SK-N-SH (cell line): Measurements from ENCODE around the gene ESPNL. TPM values are rescaled to one million over a fixed set of nuclear protein-coding genes. Genes with fewer than 3 reads are reported as not detected.

Experiments
- CTCF ChIA-PET: fragments of 300-600, 350-600 bp; formaldehyde crosslinking; extraction: SDS; loops from one replicate; lab custom pipeline; 2021; lab: Yijun Ruan, JAX
- POLR2A ChIA-PET: fragments of 350-600 bp; sonication (Branson Sonifier 250); formaldehyde crosslinking; extraction: SDS; loops from one replicate; lab custom pipeline; 2020; ENCODE audit warnings: antibody characterized with exemption, inconsistent platforms; lab: Yijun Ruan, JAX
- DNase-seq: peaks from one replicate; pipeline ENCODE4 v3.0.0; 2012
- H2AFZ ChIP-seq: fragments of 200-600 bp; sonication (generic); 2 replicates; pipeline ENCODE4 v1.8.1; 2016; ENCODE audit warnings: antibody characterized with exemption, mild to moderate bottlenecking, low read depth
- H3F3A ChIP-seq: fragments of 200-600 bp; sonication (generic); replicated peaks from 2 replicates; pipeline ENCODE3; 2016; ENCODE audit warnings: antibody characterized with exemption, mild to moderate bottlenecking; ENCODE audit not compliant: insufficient read depth
- H3K27ac ChIP-seq, 2 experiments: fragments of 200-500 bp in 1 of 2; fragments of 200-600 bp in 1 of 2; sonication (Bioruptor generic) in 1 of 2; sonication (generic), shearing (Covaris generic) in 1 of 2; 2 replicates each; pipeline versions ENCODE4 v1.5.1 to v1.6.1; 2014 to 2016; ENCODE audit warnings: low read depth in 2 of 2, inconsistent platforms in 1 of 2, low read length in 1 of 2, mild to moderate bottlenecking in 1 of 2, mixed read lengths in 1 of 2
- H3K27me3 ChIP-seq: fragments of 200-600 bp; sonication (generic), shearing (Covaris generic); 2 replicates; pipeline ENCODE4 v1.6.1; 2016; ENCODE audit warnings: mixed run types; ENCODE audit not compliant: insufficient read depth
- H3K36me3 ChIP-seq, 2 experiments: fragments of 200-500 bp in 1 of 2; fragments of 200-600 bp in 1 of 2; sonication (Bioruptor generic) in 1 of 2; sonication (generic) in 1 of 2; replicated peaks in 1 of 2; 2 replicates each; pipeline versions ENCODE3 to v1.5.1; 2014 to 2016; ENCODE audit warnings: low read length in 1 of 2, mild to moderate bottlenecking in 1 of 2; ENCODE audit not compliant: insufficient read depth in 2 of 2, control insufficient read depth in 1 of 2
- H3K4me1 ChIP-seq, 2 experiments: fragments of 200-500 bp in 1 of 2; fragments of 200-600 bp in 1 of 2; sonication (Bioruptor generic) in 1 of 2; sonication (generic), shearing (Covaris generic) in 1 of 2; 2 replicates each; pipeline versions ENCODE4 v1.5.1 to v1.6.1; 2014 to 2016; ENCODE audit warnings: low read depth in 1 of 2, low read length in 1 of 2, mixed run types in 1 of 2; ENCODE audit not compliant: insufficient read depth in 2 of 2, control insufficient read depth in 1 of 2
- H3K4me2 ChIP-seq: fragments of 200-600 bp; sonication (generic), shearing (Covaris generic); 2 replicates; pipeline ENCODE4 v1.6.1; 2017; ENCODE audit warnings: mixed run types
- H3K4me3 ChIP-seq, 2 experiments: fragments of 200-500 bp in 1 of 2; fragments of 200-600 bp in 1 of 2; sonication (Bioruptor generic) in 1 of 2; sonication (generic), shearing (Covaris generic) in 1 of 2; 2 replicates each; pipeline versions ENCODE4 v1.5.1 to v1.8.1; 2014 to 2016; ENCODE audit warnings: low read depth in 2 of 2, inconsistent platforms in 1 of 2, low read length in 1 of 2, mild to moderate bottlenecking in 1 of 2, mixed read lengths in 1 of 2, moderate library complexity in 1 of 2
- H3K79me2 ChIP-seq: fragments of 200-600 bp; sonication (generic); 2 replicates; pipeline ENCODE4 v1.8.1; 2017; ENCODE audit warnings: mild to moderate bottlenecking; ENCODE audit not compliant: insufficient read depth
- H3K9ac ChIP-seq: fragments of 200-600 bp; sonication (generic); 2 replicates; pipeline ENCODE4 v1.6.1; 2017; ENCODE audit warnings: mixed run types
- H3K9me2 ChIP-seq: fragments of 200-600 bp; sonication (generic); 2 replicates; pipeline ENCODE4 v1.6.1; 2017; ENCODE audit warnings: mixed run types
- H3K9me3 ChIP-seq: fragments of 200-600 bp; sonication (generic); 2 replicates; pipeline ENCODE4 v1.6.1; 2017; ENCODE audit warnings: mixed run types, mild to moderate bottlenecking, moderate library complexity
- H4K20me1 ChIP-seq: fragments of 200-600 bp; sonication (generic); 2 replicates; pipeline ENCODE4 v1.6.1; 2017; ENCODE audit warnings: mild to moderate bottlenecking, mixed run types; ENCODE audit not compliant: insufficient read depth
- EP300 ChIP-seq, 2 experiments: IDR thresholded peaks; 2 replicates each; pipeline versions ENCODE4 v1.4.0 to v1.6.1; 2012; ENCODE audit warnings: borderline replicate concordance in 1 of 2, low read depth in 1 of 2, low read length in 1 of 2
- FOSL2 ChIP-seq: IDR thresholded peaks from 2 replicates; pipeline ENCODE4 v1.4.0; 2012; ENCODE audit warnings: low read depth, mild to moderate bottlenecking, moderate library complexity, borderline replicate concordance
- FOXM1 ChIP-seq: IDR thresholded peaks from 2 replicates; pipeline ENCODE4 v1.4.0; 2012; ENCODE audit warnings: low read depth, mild to moderate bottlenecking
- GABPA ChIP-seq: IDR thresholded peaks from 2 replicates; pipeline ENCODE4 v1.4.0; 2012; ENCODE audit warnings: low read depth, mild to moderate bottlenecking
- GATA2 ChIP-seq: sonication (generic); formaldehyde crosslinking; IDR thresholded peaks from 2 replicates; pipeline ENCODE4 v1.5.0; 2020; ENCODE audit warnings: mild to moderate bottlenecking, missing genetic modification reagents
- JUND ChIP-seq: IDR thresholded peaks from 2 replicates; pipeline ENCODE4 v1.4.0; 2012
- MEF2A ChIP-seq: IDR thresholded peaks from 2 replicates; pipeline ENCODE4 v1.4.0; 2012; ENCODE audit warnings: low read depth, borderline replicate concordance
- NFIC ChIP-seq: IDR thresholded peaks from 2 replicates; pipeline ENCODE4 v1.4.0; 2012; ENCODE audit warnings: borderline replicate concordance
- NRF1 ChIP-seq: IDR thresholded peaks from 2 replicates; pipeline ENCODE4 v1.6.1; 2012; ENCODE audit warnings: low read depth, mild to moderate bottlenecking, low read length
- POLR2AphosphoS5 ChIP-seq: IDR thresholded peaks from 2 replicates; pipeline ENCODE4 v1.6.1; 2012; ENCODE audit warnings: low read depth, low read length
- RFX5 ChIP-seq: IDR thresholded peaks from 2 replicates; pipeline ENCODE4 v1.6.1; 2012; ENCODE audit warnings: mild to moderate bottlenecking, improper control_type of control experiment, low read length
- RXRA ChIP-seq: IDR thresholded peaks from 2 replicates; pipeline ENCODE4 v1.4.0; 2012; ENCODE audit warnings: low read depth, mild to moderate bottlenecking, borderline replicate concordance
- SIN3A ChIP-seq: IDR thresholded peaks from 2 replicates; pipeline ENCODE4 v1.6.1; 2012; ENCODE audit warnings: low read depth, mild to moderate bottlenecking, low read length, moderate library complexity, borderline replicate concordance
- TCF12 ChIP-seq: IDR thresholded peaks from 2 replicates; pipeline ENCODE4 v1.4.0; 2012
- WGBS: methylation state at CpG from one replicate; pipeline ENCODE4 v1.1.6; 2017; ENCODE audit warnings: low lambda C conversion rate; 5-methylcytosine and 5-hydroxymethylcytosine counted together
- polyA plus RNA-seq, 3 experiments: library from polyadenylated mRNA; depleted of rRNA; stranded (reverse); fragments of >200 nt; gene quantifications; 2 replicates each; pipeline ENCODE4 v1.2.3, GENCODE V29; 2012
- TF ChIP-seq, protein P1 (sequence below): IDR thresholded peaks from 2 replicates; pipeline ENCODE4 v1.4.0; 2012; ENCODE audit warnings: low read depth, borderline replicate concordance
- TF ChIP-seq, protein P2 (sequence below): fragments of 150-350 bp; IDR thresholded peaks from 2 replicates; pipeline ENCODE4 v1.6.1; 2016; ENCODE audit warnings: mild to moderate bottlenecking, low read depth, low read length
- TF ChIP-seq, protein P3 (sequence below): IDR thresholded peaks from 2 replicates; pipeline ENCODE4; 2012
- TF ChIP-seq, protein P4 (sequence below): fragments of 150-350 bp; IDR thresholded peaks from 2 replicates; pipeline ENCODE4 v1.6.1; 2017; ENCODE audit warnings: antibody characterized with exemption, low read length, low read depth, borderline replicate concordance
- TF ChIP-seq, protein P5 (sequence below): IDR thresholded peaks from 2 replicates; pipeline ENCODE4 v1.4.0; 2012; ENCODE audit warnings: low read depth, borderline replicate concordance

The ESPNL gene
- polyA plus RNA-seq, 1 of the 3 experiments (the other 2 are of a cell fraction), result 0.05 TPM

DNA sequence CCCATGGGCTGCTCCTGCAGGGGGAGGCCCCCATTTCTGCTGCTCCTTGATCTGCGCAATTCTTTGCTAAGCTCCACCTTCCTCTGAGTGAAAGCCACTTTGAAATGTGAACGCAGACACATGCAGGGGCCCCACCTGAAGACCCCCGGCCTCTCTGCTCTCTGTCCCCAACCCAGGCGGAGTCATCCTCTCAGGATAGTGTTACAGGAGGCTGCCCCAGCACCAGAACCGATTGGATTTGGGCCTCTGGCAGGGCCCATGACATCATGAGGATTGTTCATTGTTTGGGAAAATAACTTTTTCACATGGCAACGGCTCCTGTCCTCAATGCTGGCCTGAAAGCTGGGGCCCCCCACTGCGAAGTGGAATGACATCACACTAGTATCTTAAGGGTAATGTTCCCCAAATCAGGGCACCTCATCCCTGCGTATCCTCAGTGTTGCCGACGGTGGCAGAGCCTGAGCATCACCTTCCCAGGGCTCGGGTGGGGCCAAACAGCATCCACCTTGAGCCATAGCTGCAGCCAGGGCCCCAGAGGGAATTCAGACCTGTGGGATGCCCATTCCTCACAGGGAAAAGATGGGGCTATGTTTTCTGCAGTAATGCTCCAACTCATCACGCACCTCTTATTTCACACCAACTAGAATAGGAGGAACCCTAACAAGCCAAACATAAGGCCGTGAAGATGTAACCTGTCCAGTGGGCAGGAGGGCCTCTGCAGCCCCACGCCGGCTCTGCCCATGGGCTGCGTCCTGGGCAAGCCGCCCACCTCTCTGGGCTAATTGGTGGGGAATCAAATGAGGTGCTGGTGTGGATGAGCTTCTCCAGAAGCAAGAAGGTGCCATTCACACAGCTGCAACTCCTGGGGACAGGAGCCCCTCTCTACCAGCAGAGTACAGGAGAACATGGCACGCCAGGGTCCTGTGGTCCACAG, 55.9 kb downstream of the ESPNL start:
- H3K4me1 ChIP-seq, result peaks cover 0 to 2% of the 10 kb centered on the region in 2 experiments; a peak in 1 of 4 replicates
- H3K9ac ChIP-seq, result no peak overlapping the region
- no peaks in the 10 kb centered on the region for H3K9me3 ChIP-seq
- H3F3A ChIP-seq, result no peaks in the 10 kb centered on the region
- H4K20me1 ChIP-seq, result no peaks in the 10 kb centered on the region
- TF ChIP-seq JUND (no peak), EP300 (IDR thresholded peaks at IDR 0.05; ENCODE audit: borderline replicate concordance in 1 of 2, low read depth in 1 of 2, low read length in 1 of 2) (no peak), RXRA (no peak), NFIC (no peak), FOXM1 (no peak), POLR2AphosphoS5 (no peak), FOSL2 (no peak), SIN3A (no peak), GATA2 (CRISPR knock-in tag) (no peak), MEF2A (no peak)
- TF ChIP-seq, protein P1, sequence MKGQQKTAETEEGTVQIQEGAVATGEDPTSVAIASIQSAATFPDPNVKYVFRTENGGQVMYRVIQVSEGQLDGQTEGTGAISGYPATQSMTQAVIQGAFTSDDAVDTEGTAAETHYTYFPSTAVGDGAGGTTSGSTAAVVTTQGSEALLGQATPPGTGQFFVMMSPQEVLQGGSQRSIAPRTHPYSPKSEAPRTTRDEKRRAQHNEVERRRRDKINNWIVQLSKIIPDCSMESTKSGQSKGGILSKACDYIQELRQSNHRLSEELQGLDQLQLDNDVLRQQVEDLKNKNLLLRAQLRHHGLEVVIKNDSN, result no peak
- TF ChIP-seq, protein P2, sequence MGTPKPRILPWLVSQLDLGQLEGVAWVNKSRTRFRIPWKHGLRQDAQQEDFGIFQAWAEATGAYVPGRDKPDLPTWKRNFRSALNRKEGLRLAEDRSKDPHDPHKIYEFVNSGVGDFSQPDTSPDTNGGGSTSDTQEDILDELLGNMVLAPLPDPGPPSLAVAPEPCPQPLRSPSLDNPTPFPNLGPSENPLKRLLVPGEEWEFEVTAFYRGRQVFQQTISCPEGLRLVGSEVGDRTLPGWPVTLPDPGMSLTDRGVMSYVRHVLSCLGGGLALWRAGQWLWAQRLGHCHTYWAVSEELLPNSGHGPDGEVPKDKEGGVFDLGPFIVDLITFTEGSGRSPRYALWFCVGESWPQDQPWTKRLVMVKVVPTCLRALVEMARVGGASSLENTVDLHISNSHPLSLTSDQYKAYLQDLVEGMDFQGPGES, result no peak
- TF ChIP-seq, protein P3, sequence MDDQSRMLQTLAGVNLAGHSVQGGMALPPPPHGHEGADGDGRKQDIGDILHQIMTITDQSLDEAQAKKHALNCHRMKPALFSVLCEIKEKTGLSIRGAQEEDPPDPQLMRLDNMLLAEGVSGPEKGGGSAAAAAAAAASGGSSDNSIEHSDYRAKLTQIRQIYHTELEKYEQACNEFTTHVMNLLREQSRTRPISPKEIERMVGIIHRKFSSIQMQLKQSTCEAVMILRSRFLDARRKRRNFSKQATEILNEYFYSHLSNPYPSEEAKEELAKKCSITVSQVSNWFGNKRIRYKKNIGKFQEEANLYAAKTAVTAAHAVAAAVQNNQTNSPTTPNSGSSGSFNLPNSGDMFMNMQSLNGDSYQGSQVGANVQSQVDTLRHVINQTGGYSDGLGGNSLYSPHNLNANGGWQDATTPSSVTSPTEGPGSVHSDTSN, result no peak
- H3K9me2 ChIP-seq, result no peaks in the 10 kb centered on the region
- no peak overlapping the region for H3K27ac ChIP-seq
- H3K4me3 ChIP-seq, result no peak overlapping the region
- ChIA-PET POLR2A (no interaction called here), CTCF (no interaction called here)
- H3K4me2 ChIP-seq, result no peak overlapping the region
- WGBS, result 78% methylated on average over 11 of the region's 18 CpGs
- H3K27me3 ChIP-seq, result no peaks in the 10 kb centered on the region
- no peak overlapping the region for H2AFZ ChIP-seq
- no peaks in the 10 kb centered on the region for H3K36me3 ChIP-seq
- no peak for DNase-seq
- no peaks in the 10 kb centered on the region for H3K79me2 ChIP-seq

DNA sequence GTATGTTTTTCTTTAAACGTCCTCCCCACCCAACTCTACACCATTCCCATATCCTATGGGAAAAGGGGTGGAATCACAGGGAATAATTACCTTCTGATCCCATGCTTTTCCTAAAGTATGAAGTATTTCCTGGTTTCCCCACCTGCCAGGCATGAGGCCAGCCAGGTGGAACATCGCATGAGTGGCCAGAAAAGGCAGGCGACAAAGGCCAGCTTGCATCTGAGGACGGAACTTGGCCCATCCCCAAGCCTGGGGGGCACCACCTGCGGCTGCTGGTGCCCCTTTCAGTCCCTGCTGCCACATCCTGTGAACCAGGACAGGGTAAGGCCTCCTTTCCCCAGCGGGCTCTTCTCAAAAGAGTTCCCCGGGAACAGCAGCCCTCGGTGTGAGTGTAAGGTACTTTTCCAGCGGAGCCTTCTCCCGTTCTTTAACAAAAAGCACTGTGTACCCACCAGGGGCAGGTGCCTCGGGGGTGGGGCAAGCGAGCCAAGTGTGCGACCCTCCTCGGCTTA, 57.4 kb downstream of the ESPNL start:
- Histone ChIP-seq H3K4me1 (peaks cover 0 to 2% of the 10 kb centered on the region in 2 experiments; a peak in 1 of 4 replicates), H3K27ac (no peak overlapping the region), H3K36me3 (no peaks in the 10 kb centered on the region), H3K27me3 (no peaks in the 10 kb centered on the region), H3K79me2 (no peaks in the 10 kb centered on the region), H3K4me2 (no peak overlapping the region), H2AFZ (no peak overlapping the region), H3K4me3 (no peak overlapping the region), H3K9me3 (no peaks in the 10 kb centered on the region), H3K9me2 (no peaks in the 10 kb centered on the region), H3K9ac (no peak overlapping the region), H3F3A (no peaks in the 10 kb centered on the region), H4K20me1 (no peaks in the 10 kb centered on the region)
- ChIA-PET CTCF (no interaction called here), POLR2A (no interaction called here)
- no peak for DNase-seq
- 81% methylated on average over 14 of the region's 14 CpGs for WGBS
- TF ChIP-seq MEF2A, result no peak
- TF ChIP-seq, protein P4, sequence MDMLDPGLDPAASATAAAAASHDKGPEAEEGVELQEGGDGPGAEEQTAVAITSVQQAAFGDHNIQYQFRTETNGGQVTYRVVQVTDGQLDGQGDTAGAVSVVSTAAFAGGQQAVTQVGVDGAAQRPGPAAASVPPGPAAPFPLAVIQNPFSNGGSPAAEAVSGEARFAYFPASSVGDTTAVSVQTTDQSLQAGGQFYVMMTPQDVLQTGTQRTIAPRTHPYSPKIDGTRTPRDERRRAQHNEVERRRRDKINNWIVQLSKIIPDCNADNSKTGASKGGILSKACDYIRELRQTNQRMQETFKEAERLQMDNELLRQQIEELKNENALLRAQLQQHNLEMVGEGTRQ, result no peak
- TF ChIP-seq, protein P3, result no peak
- no peak for TF ChIP-seq NRF1
- TF ChIP-seq, protein P5, sequence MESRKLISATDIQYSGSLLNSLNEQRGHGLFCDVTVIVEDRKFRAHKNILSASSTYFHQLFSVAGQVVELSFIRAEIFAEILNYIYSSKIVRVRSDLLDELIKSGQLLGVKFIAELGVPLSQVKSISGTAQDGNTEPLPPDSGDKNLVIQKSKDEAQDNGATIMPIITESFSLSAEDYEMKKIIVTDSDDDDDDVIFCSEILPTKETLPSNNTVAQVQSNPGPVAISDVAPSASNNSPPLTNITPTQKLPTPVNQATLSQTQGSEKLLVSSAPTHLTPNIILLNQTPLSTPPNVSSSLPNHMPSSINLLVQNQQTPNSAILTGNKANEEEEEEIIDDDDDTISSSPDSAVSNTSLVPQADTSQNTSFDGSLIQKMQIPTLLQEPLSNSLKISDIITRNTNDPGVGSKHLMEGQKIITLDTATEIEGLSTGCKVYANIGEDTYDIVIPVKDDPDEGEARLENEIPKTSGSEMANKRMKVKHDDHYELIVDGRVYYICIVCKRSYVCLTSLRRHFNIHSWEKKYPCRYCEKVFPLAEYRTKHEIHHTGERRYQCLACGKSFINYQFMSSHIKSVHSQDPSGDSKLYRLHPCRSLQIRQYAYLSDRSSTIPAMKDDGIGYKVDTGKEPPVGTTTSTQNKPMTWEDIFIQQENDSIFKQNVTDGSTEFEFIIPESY, result no peak
- TF ChIP-seq NFIC, result no peak
- TF ChIP-seq TCF12, result no peak
- no peak for TF ChIP-seq GABPA
- TF ChIP-seq RFX5, result no peak
